Lower leg skin (tissue), 4 donors: Measurements from ENCODE around the gene UMAD1. TPM values are rescaled to one million over a fixed set of nuclear protein-coding genes. Genes with fewer than 3 reads are reported as not detected.
"Not testable (repeated sequence)": the region's sequence is repeated elsewhere in the genome, so short reads cannot be mapped to it uniquely, and the experiment has no call there.

Experiments
- DNase-seq, 2 donors: peaks; one replicate each; pipeline ENCODE4 v3.0.0-alpha.2; 2019; ENCODE audit warnings: low spot score in 2 of 2
- H3K4me3 ChIP-seq: fragments of 200-600 bp; sonication (generic); 2 replicates; pipeline ENCODE4 v1.5.1; 2017; ENCODE audit warnings: mild to moderate bottlenecking, low read depth; ENCODE audit not compliant: poor library complexity, severe bottlenecking
- CTCF ChIP-seq, 3 donors: fragments of 450-650 bp; IDR thresholded peaks; one replicate each; pipeline ENCODE4 v1.5.1; 2016; ENCODE audit warnings: antibody characterized with exemption in 3 of 3, mild to moderate bottlenecking in 3 of 3, moderate library complexity in 2 of 3
- POLR2A ChIP-seq, 2 donors: fragments of 450-650 bp; IDR thresholded peaks; one replicate each; pipeline ENCODE4 v1.6.1; 2016 to 2017; ENCODE audit warnings: antibody characterized with exemption in 2 of 2, mild to moderate bottlenecking in 1 of 2, moderate library complexity in 1 of 2
- WGBS, 2 donors: methylation state at CpG; one replicate each; pipeline ENCODE4 v1.1.5; 2018; 5-methylcytosine and 5-hydroxymethylcytosine counted together
- intact Hi-C: fragments of 100-400 bp; cut with DNase I; formaldehyde crosslinking; loops from one replicate; pipeline ENCODE4 v1.15.0; 2023; ENCODE audit warnings: low total_unique reads
- total RNA-seq, 4 donors: library from RNA; depleted of rRNA; stranded (reverse); fragments of >200 nt; gene quantifications; one replicate each; pipeline ENCODE4 v1.1.0, GENCODE V29; 2016

The UMAD1 gene
- total RNA-seq, 4 donors from 2014 or later: 12.3 to 26.1 (median 13.2) TPM

GRCh38 chr7:7798510-7798909 lies 158.0 kb downstream of the UMAD1 start:
- WGBS, 2 donors: 41 to 74% methylated on average over 1 of the region's 1 CpG
- intact Hi-C loops: no loop called here
- H3K4me3 ChIP-seq: no peak overlapping the region
- DNase-seq: no peak
- TF ChIP-seq POLR2A (IDR thresholded peaks at IDR 0.05): no peak
- no peak for TF ChIP-seq CTCF (IDR thresholded peaks at IDR 0.05)

- H3K4me3 ChIP-seq: no peak overlapping the region
- 62 to 82% methylated on average over 4 of the region's 4 CpGs for WGBS, 2 donors
- DNase-seq: no peak
- intact Hi-C loops: no loop called here
- no peak for TF ChIP-seq CTCF (IDR thresholded peaks at IDR 0.05)
- TF ChIP-seq POLR2A (IDR thresholded peaks at IDR 0.05): no peak
Measured at GRCh38 chr7:7799138-7799537, 158.6 kb downstream of the UMAD1 start.

GRCh38 chr7:7802531-7802930 lies 162.0 kb downstream of the UMAD1 start:
- no peak for TF ChIP-seq POLR2A (IDR thresholded peaks at IDR 0.05)
- TF ChIP-seq CTCF (IDR thresholded peaks at IDR 0.05): no peak
- no peak for DNase-seq
- no peak overlapping the region for H3K4me3 ChIP-seq
- WGBS, 2 donors: 98 to 99% methylated on average over 2 of the region's 2 CpGs
- intact Hi-C loops: no loop called here

- intact Hi-C loops: no loop called here
- WGBS, 2 donors: 83 to 87% methylated on average over 3 of the region's 3 CpGs
Measured at GRCh38 chr7:7803715-7804178, 163.2 kb downstream of the UMAD1 start.

GRCh38 chr7:7804822-7805221 lies 164.3 kb downstream of the UMAD1 start:
- 84 to 85% methylated on average over 9 of the region's 9 CpGs for WGBS, 2 donors
- DNase-seq, intact Hi-C loops, H3K4me3 ChIP-seq: not testable (repeated sequence)

More at GRCh38 chr7:7803715-7804178, 163.2 kb downstream of the UMAD1 start:
- DNase-seq: no peak
- TF ChIP-seq POLR2A (IDR thresholded peaks at IDR 0.05): no peak
- TF ChIP-seq CTCF (IDR thresholded peaks at IDR 0.05): no peak
- no peak overlapping the region for H3K4me3 ChIP-seq

- no peak overlapping the region for H3K4me3 ChIP-seq
- 94 to 100% methylated on average over 2 of the region's 2 CpGs for WGBS, 2 donors
- intact Hi-C loops: no loop called here
- no peak for TF ChIP-seq POLR2A (IDR thresholded peaks at IDR 0.05)
- TF ChIP-seq CTCF (IDR thresholded peaks at IDR 0.05): no peak
- DNase-seq: no peak
Measured at GRCh38 chr7:7805511-7806153, 165.1 kb downstream of the UMAD1 start.
